H9 (cell line): ENCODE measurements around the gene MAEA. TPM values are rescaled to one million over a fixed set of nuclear protein-coding genes. Genes with fewer than 3 reads are reported as not detected.
A peak's percentile ranks its signal among the peaks of the same experiment; 100 is the strongest.

Experiments used
- DNase-seq: peaks from one replicate; pipeline ENCODE4 v3.0.0-alpha.2; 2017
- H2AFZ ChIP-seq: one replicate; pipeline ENCODE4 v1.6.1; 2013; ENCODE audit warnings: mild to moderate bottlenecking, low read length, control low read depth, moderate library complexity
- H2AK5ac ChIP-seq: 2 replicates; pipeline ENCODE4 v1.6.1; 2013; ENCODE audit warnings: low read length, control low read depth, mixed read lengths; ENCODE audit not compliant: insufficient read length
- H2BK120ac ChIP-seq: one replicate; pipeline ENCODE4 v1.6.1; 2013; ENCODE audit warnings: low read depth, mild to moderate bottlenecking, low read length, control low read depth, inconsistent platforms; ENCODE audit not compliant: poor library complexity, severe bottlenecking
- H2BK12ac ChIP-seq: 2 replicates; pipeline ENCODE4 v1.6.1; 2013; ENCODE audit warnings: low read length, control low read depth, mixed read lengths, low read depth; ENCODE audit not compliant: insufficient read length
- H2BK15ac ChIP-seq: 2 replicates; pipeline ENCODE4 v1.6.1; 2013; ENCODE audit warnings: low read depth, low read length, control low read depth
- H2BK20ac ChIP-seq: one replicate; pipeline ENCODE4 v1.6.1; 2013; ENCODE audit warnings: low read depth, mild to moderate bottlenecking, low read length, control low read depth, inconsistent platforms; ENCODE audit not compliant: poor library complexity, severe bottlenecking
- H2BK5ac ChIP-seq: 2 replicates; pipeline ENCODE4 v1.6.1; 2013; ENCODE audit warnings: low read length, control low read depth, mixed read lengths; ENCODE audit not compliant: insufficient read length
- H3K14ac ChIP-seq: 2 replicates; pipeline ENCODE4 v1.6.1; 2013; ENCODE audit warnings: low read length, control low read depth; ENCODE audit not compliant: insufficient read depth
- H3K18ac ChIP-seq: 2 replicates; pipeline ENCODE4 v1.6.1; 2013; ENCODE audit warnings: low read depth, mild to moderate bottlenecking, mixed read lengths, low read length, control low read depth; ENCODE audit not compliant: insufficient read length
- H3K23ac ChIP-seq: 2 replicates; pipeline ENCODE4 v1.6.1; 2013; ENCODE audit warnings: low read length, control low read depth, mixed read lengths, low read depth; ENCODE audit not compliant: insufficient read length
- H3K23me2 ChIP-seq: 2 replicates; pipeline ENCODE4 v1.6.1; 2013; ENCODE audit warnings: low read depth, mild to moderate bottlenecking, mixed read lengths, low read length, control low read depth; ENCODE audit not compliant: insufficient read length, poor library complexity, severe bottlenecking
- H3K27ac ChIP-seq: 2 replicates; pipeline ENCODE4 v1.5.1; 2013; ENCODE audit warnings: low read length, control low read depth, mixed read lengths, low read depth; ENCODE audit not compliant: insufficient read length
- H3K27me3 ChIP-seq: 2 replicates; pipeline ENCODE4 v1.6.1; 2013; ENCODE audit warnings: low read length, control low read depth, inconsistent platforms; ENCODE audit not compliant: insufficient read depth
- H3K4ac ChIP-seq: 2 replicates; pipeline ENCODE4 v1.6.1; 2013; ENCODE audit warnings: low read depth, mild to moderate bottlenecking, control low read depth, inconsistent platforms, low read length, moderate library complexity
- H3K4me1 ChIP-seq: 2 replicates; pipeline ENCODE4 v1.6.1; 2013; ENCODE audit warnings: low read length, control low read depth, inconsistent platforms; ENCODE audit not compliant: insufficient read depth
- H3K4me2 ChIP-seq: 2 replicates; pipeline ENCODE4 v1.6.1; 2013; ENCODE audit warnings: low read length, control low read depth, mixed read lengths; ENCODE audit not compliant: insufficient read length, insufficient read depth
- H3K56ac ChIP-seq: 2 replicates; pipeline ENCODE4 v1.6.1; 2013; ENCODE audit warnings: low read depth, mild to moderate bottlenecking, mixed read lengths, low read length, control low read depth; ENCODE audit not compliant: insufficient read length
- H3K79me1 ChIP-seq: 2 replicates; pipeline ENCODE4 v1.6.1; 2013; ENCODE audit warnings: low read depth, mild to moderate bottlenecking, moderate library complexity, low read length, control low read depth, inconsistent platforms; ENCODE audit not compliant: insufficient read depth, poor library complexity, severe bottlenecking
- H3K79me2 ChIP-seq: 2 replicates; pipeline ENCODE4 v1.6.1; 2013; ENCODE audit warnings: low read length, control low read depth, inconsistent platforms; ENCODE audit not compliant: insufficient read depth
- H3K9ac ChIP-seq: 2 replicates; pipeline ENCODE4 v1.6.1; 2013; ENCODE audit warnings: low read length, control low read depth, mixed read lengths; ENCODE audit not compliant: insufficient read length; ENCODE audit errors: extremely low read depth
- H3K9me3 ChIP-seq: one replicate; pipeline ENCODE4 v1.6.1; 2013; ENCODE audit warnings: low read depth, low read length, inconsistent platforms; ENCODE audit not compliant: control insufficient read depth
- H3T11ph ChIP-seq: one replicate; pipeline ENCODE4 v1.6.1; 2013; ENCODE audit warnings: mild to moderate bottlenecking, low read length, control low read depth, inconsistent platforms
- H4K20me1 ChIP-seq: one replicate; pipeline ENCODE4 v1.6.1; 2013; ENCODE audit not compliant: control insufficient read depth, insufficient read length, insufficient read depth
- H4K5ac ChIP-seq: 2 replicates; pipeline ENCODE4 v1.6.1; 2013; ENCODE audit warnings: low read depth, mild to moderate bottlenecking, mixed read lengths, low read length, control low read depth; ENCODE audit not compliant: insufficient read length
- H4K8ac ChIP-seq: replicated peaks from 2 replicates; pipeline ENCODE4 v1.6.1; 2013; ENCODE audit warnings: low read length, control low read depth, mixed read lengths, low read depth; ENCODE audit not compliant: insufficient read length
- H4K91ac ChIP-seq: 2 replicates; pipeline ENCODE4 v1.6.1; 2013; ENCODE audit warnings: low read depth, mild to moderate bottlenecking, moderate library complexity, mixed read lengths, low read length, control low read depth; ENCODE audit not compliant: insufficient read length
- H3K27ac Mint-ChIP-seq, 3 experiments: 2 replicates in 2 of 3; 3 replicates in 1 of 3; pipeline ENCODE4 v1.8.0; 2020 to 2021; ENCODE audit warnings: mixed read lengths in 3 of 3, mild to moderate bottlenecking in 1 of 3, moderate library complexity in 1 of 3
- H3K27me3 Mint-ChIP-seq: 2 replicates; pipeline ENCODE4 v1.8.0; 2021; ENCODE audit warnings: low read depth, mild to moderate bottlenecking, moderate library complexity, mixed read lengths
- H3K36me3 Mint-ChIP-seq, 3 experiments: 2 replicates in 2 of 3; 3 replicates in 1 of 3; pipeline ENCODE4 v1.8.0; 2020 to 2021; ENCODE audit warnings: low read depth in 3 of 3, mixed read lengths in 3 of 3; ENCODE audit not compliant: insufficient read depth in 1 of 3
- H3K4me1 Mint-ChIP-seq, 2 experiments: 2 replicates each; pipeline ENCODE4 v1.8.0; 2020; ENCODE audit warnings: mixed read lengths in 2 of 2
- H3K4me3 Mint-ChIP-seq, 2 experiments: 2 replicates in 1 of 2; 3 replicates in 1 of 2; pipeline ENCODE4 v1.8.0; 2020 to 2021; ENCODE audit warnings: mild to moderate bottlenecking in 2 of 2, mixed read lengths in 2 of 2, moderate library complexity in 1 of 2
- H3K9me3 Mint-ChIP-seq, 2 experiments: 2 replicates in 1 of 2; 3 replicates in 1 of 2; pipeline ENCODE4 v1.8.0; 2020; ENCODE audit warnings: mild to moderate bottlenecking in 2 of 2, mixed read lengths in 2 of 2, moderate library complexity in 1 of 2
- CTCF ChIP-seq: fragments of 200-600 bp; sonication (generic); conservative IDR thresholded peaks from 3 replicates; pipeline ENCODE4 v1.8.0; 2021; ENCODE audit warnings: antibody characterized with exemption, mild to moderate bottlenecking
- WGBS: extraction: QIAGEN DNeasy Blood & Tissue Kit; methylation state at CpG from one replicate; pipeline ENCODE4 v1.1.7; 2013; ENCODE audit warnings: missing lambda C conversion rate, low lambda C conversion rate, mixed read lengths; ENCODE audit not compliant: insufficient read length; ENCODE audit errors: extremely low coverage; 5-methylcytosine and 5-hydroxymethylcytosine counted together
- total RNA-seq: library from RNA; stranded (reverse); gene quantifications from 2 replicates; pipeline ENCODE4 v1.2.1, GENCODE V29; 2021

MAEA gene
- total RNA-seq, 1 experiment from 2014 or later = 85.6 TPM

- Mint-ChIP-seq H3K4me3 (no peak overlapping the region), H3K27ac (no peak overlapping the region; a peak in 2 of 7 replicates), H3K36me3 (peaks cover 4 to 36% (median 30%) of the 10 kb centered on the region in 3 experiments; a peak in 6 of 7 replicates), H3K4me1 (peaks cover 3% of the 10 kb centered on the region in 2 experiments; a peak in 2 of 4 replicates), H3K27me3 (no peaks in the 10 kb centered on the region), H3K9me3 (no peaks in the 10 kb centered on the region; a peak in 1 of 5 replicates)
- Histone ChIP-seq H2BK15ac (no peak overlapping the region), H2BK5ac (no peak overlapping the region), H3K9me3 (no peaks in the 10 kb centered on the region), H3K14ac (no peak overlapping the region), H2BK120ac (no peak overlapping the region), H2AK5ac (no peak overlapping the region), H3K23me2 (no peaks in the 10 kb centered on the region), H3K56ac (no peak overlapping the region), H3K4me1 (no peaks in the 10 kb centered on the region), H2BK20ac (no peak overlapping the region), H4K91ac (no peak overlapping the region), H2AFZ (no peak overlapping the region), H3K4ac (no peak overlapping the region), H3K79me1 (no peaks in the 10 kb centered on the region), H3K18ac (no peak overlapping the region), H2BK12ac (no peak overlapping the region), H3K79me2 (no peaks in the 10 kb centered on the region), H3K27me3 (no peaks in the 10 kb centered on the region), H3T11ph (no peak overlapping the region), H3K9ac (no peak overlapping the region), H3K23ac (no peak overlapping the region), H3K4me2 (no peak overlapping the region), H4K5ac (no peak overlapping the region), H4K8ac (no peak overlapping the region), H3K27ac (no peak overlapping the region), H4K20me1 (no peaks in the 10 kb centered on the region)
- TF ChIP-seq CTCF = peak; percentile 35; the same call in 2 of the 3 replicates
- no CpG with 5 or more reads among the region's 36 CpGs for WGBS
- DNase-seq = peak; percentile 53
These were observed 64.7 kb downstream of the MAEA start for GRCh38 chr4:1354136-1354982.
